ENCODE results near the gene KRT77. TPM values are rescaled to one million over a fixed set of nuclear protein-coding genes. Genes with fewer than 3 reads are reported as not detected.

Gene KRT77
- total RNA-seq, 1 donor, result not detected

- Histone ChIP-seq H3K4me2 (ENCODE audit: insufficient read depth, low read length) (no peak overlapping the region), H3K79me2 (ENCODE audit: insufficient read depth, low read length) (no peaks in the 10 kb centered on the region), H3K9me3 (ENCODE audit: low read depth, low read length) (no peaks in the 10 kb centered on the region), H4K20me1 (ENCODE audit: insufficient read depth, low read length) (no peaks in the 10 kb centered on the region), H3K4me1 (ENCODE audit: insufficient read depth, low read length) (no peaks in the 10 kb centered on the region), H3K27ac (ENCODE audit: low read depth, low read length) (no peak overlapping the region), H2AFZ (ENCODE audit: low read length) (no peak overlapping the region), H3K27me3 (ENCODE audit: insufficient read depth, low read length) (peaks cover 57% of the 10 kb centered on the region), H3K4me3 (ENCODE audit: insufficient read depth, low read length) (no peak overlapping the region), H3K36me3 (ENCODE audit: insufficient read depth, low read length) (no peaks in the 10 kb centered on the region)
- TF ChIP-seq CTCF (IDR thresholded peaks at IDR 0.05; ENCODE audit: extremely low read depth, low read depth, low read length), result no peak
- no peak for DNase-seq (ENCODE audit: insufficient read length, low spot score, missing footprints)
Measured at GRCh38 chr12:52657250-52657902, 45.9 kb downstream of the KRT77 start.

DNA sequence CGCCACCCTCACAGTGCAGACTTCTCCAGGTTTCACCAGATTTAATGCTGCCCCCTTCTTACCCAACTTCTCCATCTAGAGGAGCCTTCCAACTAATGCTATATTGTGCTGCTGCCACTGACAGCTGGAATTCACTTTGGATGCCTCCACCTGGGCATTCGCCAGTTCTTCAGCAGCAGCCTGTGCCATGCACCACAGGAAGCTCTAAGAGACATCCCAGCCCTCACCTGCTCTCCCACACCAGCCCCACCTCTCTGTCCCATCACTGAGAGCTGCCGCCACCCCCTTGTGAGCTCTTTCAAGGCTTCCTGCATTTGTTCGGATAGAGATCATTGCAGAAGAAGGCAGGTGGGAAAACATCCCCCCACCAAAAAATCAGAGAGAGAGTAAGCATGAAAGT, 46.7 kb downstream of the KRT77 start:
- Histone ChIP-seq H3K4me2 (ENCODE audit: insufficient read depth, low read length) (no peak overlapping the region), H3K9me3 (ENCODE audit: low read depth, low read length) (no peaks in the 10 kb centered on the region), H3K4me1 (ENCODE audit: insufficient read depth, low read length) (no peaks in the 10 kb centered on the region), H2AFZ (ENCODE audit: low read length) (no peak overlapping the region), H4K20me1 (ENCODE audit: insufficient read depth, low read length) (no peaks in the 10 kb centered on the region), H3K27ac (ENCODE audit: low read depth, low read length) (no peak overlapping the region), H3K27me3 (ENCODE audit: insufficient read depth, low read length) (peaks cover 57% of the 10 kb centered on the region), H3K4me3 (ENCODE audit: insufficient read depth, low read length) (no peak overlapping the region), H3K79me2 (ENCODE audit: insufficient read depth, low read length) (no peaks in the 10 kb centered on the region), H3K36me3 (ENCODE audit: insufficient read depth, low read length) (no peaks in the 10 kb centered on the region)
- DNase-seq (ENCODE audit: insufficient read length, low spot score, missing footprints), result no peak
- no peak for TF ChIP-seq CTCF (IDR thresholded peaks at IDR 0.05; ENCODE audit: extremely low read depth, low read depth, low read length)

DNA sequence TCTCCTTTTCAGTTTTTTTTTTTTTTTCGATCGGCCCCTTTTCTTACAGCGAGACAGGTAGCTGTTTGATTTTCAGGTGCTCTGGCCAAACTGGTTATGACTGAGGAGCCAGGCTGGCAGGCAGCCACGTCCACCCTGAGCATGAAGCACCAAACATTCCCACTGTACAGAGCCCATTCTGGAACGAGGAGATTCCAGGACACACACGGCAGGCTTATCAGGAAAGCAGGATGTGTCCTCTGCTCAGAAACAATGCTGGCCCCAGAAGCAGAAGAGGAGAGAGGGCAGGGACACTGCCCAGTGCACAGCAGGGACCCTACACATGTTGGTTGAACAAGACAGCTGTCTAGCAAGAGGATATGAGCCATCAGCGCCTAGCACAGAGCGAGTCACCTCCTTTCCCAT, 47.6 kb downstream of the KRT77 start:
- no peak for DNase-seq (ENCODE audit: insufficient read length, low spot score, missing footprints)
- Histone ChIP-seq H3K4me1 (ENCODE audit: insufficient read depth, low read length) (no peaks in the 10 kb centered on the region), H3K27me3 (ENCODE audit: insufficient read depth, low read length) (peaks cover 53% of the 10 kb centered on the region), H4K20me1 (ENCODE audit: insufficient read depth, low read length) (no peaks in the 10 kb centered on the region), H3K36me3 (ENCODE audit: insufficient read depth, low read length) (no peaks in the 10 kb centered on the region), H3K79me2 (ENCODE audit: insufficient read depth, low read length) (no peaks in the 10 kb centered on the region), H3K4me3 (ENCODE audit: insufficient read depth, low read length) (no peak overlapping the region), H3K27ac (ENCODE audit: low read depth, low read length) (no peak overlapping the region), H3K9me3 (ENCODE audit: low read depth, low read length) (no peaks in the 10 kb centered on the region), H2AFZ (ENCODE audit: low read length) (no peak overlapping the region), H3K4me2 (ENCODE audit: insufficient read depth, low read length) (no peak overlapping the region)
- no peak for TF ChIP-seq CTCF (IDR thresholded peaks at IDR 0.05; ENCODE audit: extremely low read depth, low read depth, low read length)

DNA sequence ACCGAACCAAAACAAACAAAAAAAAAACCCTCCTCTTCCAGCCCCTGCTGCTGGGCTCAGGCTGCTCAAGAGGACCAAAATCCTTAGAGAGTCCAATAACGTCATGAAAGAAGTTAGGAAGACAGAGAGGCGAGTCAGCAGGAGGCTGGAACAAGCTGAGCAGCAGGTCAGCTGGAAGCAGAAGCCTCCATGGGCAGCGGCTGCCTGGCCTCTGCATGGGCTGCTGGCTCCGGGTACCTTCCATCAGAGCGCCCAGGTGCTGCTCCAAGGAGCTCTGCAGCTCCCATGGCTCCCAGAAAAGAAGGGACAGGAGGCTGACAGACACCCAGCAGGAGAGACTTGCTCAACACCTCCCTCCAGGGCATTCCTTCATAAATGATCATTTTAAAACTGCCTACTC, 48.1 kb downstream of the KRT77 start:
- no peak overlapping the region for H2AFZ ChIP-seq (ENCODE audit: low read length)
- H3K27ac ChIP-seq (ENCODE audit: low read depth, low read length), result no peak overlapping the region
- H3K9me3 ChIP-seq (ENCODE audit: low read depth, low read length), result no peaks in the 10 kb centered on the region
- no peak overlapping the region for H3K4me2 ChIP-seq (ENCODE audit: insufficient read depth, low read length)
- no peak for TF ChIP-seq CTCF (IDR thresholded peaks at IDR 0.05; ENCODE audit: extremely low read depth, low read depth, low read length)
- no peaks in the 10 kb centered on the region for H3K4me1 ChIP-seq (ENCODE audit: insufficient read depth, low read length)
- no peaks in the 10 kb centered on the region for H4K20me1 ChIP-seq (ENCODE audit: insufficient read depth, low read length)
- no peak overlapping the region for H3K4me3 ChIP-seq (ENCODE audit: insufficient read depth, low read length)
- DNase-seq (ENCODE audit: insufficient read length, low spot score, missing footprints), result no peak
- H3K79me2 ChIP-seq (ENCODE audit: insufficient read depth, low read length), result no peaks in the 10 kb centered on the region
- peaks cover 55% of the 10 kb centered on the region for H3K27me3 ChIP-seq (ENCODE audit: insufficient read depth, low read length)
- H3K36me3 ChIP-seq (ENCODE audit: insufficient read depth, low read length), result no peaks in the 10 kb centered on the region

All from osteoblast (primary cell).